ENCODE data around the gene PTN. TPM values are rescaled to one million over a fixed set of nuclear protein-coding genes. Genes with fewer than 3 reads are reported as not detected.

Gene PTN
- total and polyA plus RNA-seq, 10 of the 15 experiments (the other 5 are each of a cell fraction or from before 2014, with no cell fraction given): 0.09 to 1.2 (median 0.13) TPM; not detected in 7

GRCh38 chr7:137363683-137364082, 20.1 kb upstream of the PTN start:
- no peak for ATAC-seq
- H3K9me3 ChIP-seq (replicated peaks; ENCODE audit: control insufficient read depth, insufficient read depth, low read length): no peaks in the 10 kb centered on the region; the same call in 2 of the 3 replicates
- CTCF ChIA-PET: interaction anchor here (0.6 kb wide), 1 partner anchor 607 kb away, joined by 3 read pairs; no protein-coding TSS in a partner anchor
- in situ Hi-C loops (cut with MboI) (no loop called here), intact Hi-C loops (cut with micrococcal nuclease; ENCODE audit: unreplicated experiment) (no loop called here)
- no peak overlapping the region for H2AFZ ChIP-seq (ENCODE audit: control insufficient read depth, low read depth, low read length)
- TF ChIP-seq MAX (IDR thresholded peaks at IDR 0.05; ENCODE audit: low read depth, low read length): no peak
- TF ChIP-seq ASH2L (IDR thresholded peaks at IDR 0.05; ENCODE audit: borderline replicate concordance, low read depth): no peak
- no peak for TF ChIP-seq NR2F1 (conservative IDR thresholded peaks at IDR 0.05)
- TF ChIP-seq HSF1 (IDR thresholded peaks at IDR 0.05; ENCODE audit: low read depth, low read length): no peak
- no peak for TF ChIP-seq RFX5 (IDR thresholded peaks at IDR 0.05; ENCODE audit: low read depth, low read length)
- no peak for TF ChIP-seq ZBTB40 (IDR thresholded peaks at IDR 0.05; ENCODE audit: borderline replicate concordance)
- no peak for TF ChIP-seq ELK1 (IDR thresholded peaks at IDR 0.05; ENCODE audit: low read depth, low read length)
- no peak for TF ChIP-seq GATAD2B (conservative IDR thresholded peaks at IDR 0.05; ENCODE audit: low read depth)
- no peak overlapping the region for H3K4me2 ChIP-seq (ENCODE audit: control insufficient read depth, insufficient read depth)
- no peaks in the 10 kb centered on the region for H3K36me3 ChIP-seq (ENCODE audit: control insufficient read depth in 2 of 2, insufficient read depth in 2 of 2, low read length in 1 of 2)
- WGBS (ENCODE audit: insufficient coverage, insufficient replicate concordance, low lambda C conversion rate, missing lambda C conversion rate): 59% methylated on average over 6 of the region's 6 CpGs
- no peak overlapping the region for H3K4me3 ChIP-seq
- no peak overlapping the region for H3K9ac ChIP-seq (ENCODE audit: control insufficient read depth, insufficient read depth, low read length)
- no peaks in the 10 kb centered on the region for H3K79me2 ChIP-seq (ENCODE audit: control insufficient read depth, insufficient read depth, low read length)
- no peaks in the 10 kb centered on the region for H3K4me1 ChIP-seq (ENCODE audit: control insufficient read depth, insufficient read depth, low read length)
- RAD21 ChIA-PET (ENCODE audit: unreplicated experiment): no interaction called here
- SMC1A ChIA-PET (ENCODE audit: uncharacterized antibody, unreplicated experiment): interaction anchor here (1.1 to 1.5 kb wide), 2 partner anchors 10 to 21 kb away, joined by 3 read pairs; no protein-coding TSS in a partner anchor
- H3K27me3 ChIP-seq (replicated peaks in 1 of 2; ENCODE audit: control insufficient read depth in 2 of 2, insufficient read depth in 2 of 2, low read length in 1 of 2): no peaks in the 10 kb centered on the region
- H3K27ac ChIP-seq (ENCODE audit: control insufficient read depth, insufficient read depth): no peak overlapping the region
- no peak for DNase-seq (ENCODE audit: low read depth, low spot score)
- no TSS peak for BruUV-seq (replicated peaks)
- FAIRE-seq: no peak
- no peaks in the 10 kb centered on the region for H4K20me1 ChIP-seq (ENCODE audit: control insufficient read depth, insufficient read depth)
- POLR2A ChIA-PET: interaction anchor here (0.6 kb wide), 1 partner anchor 1256 kb away, joined by 3 read pairs; no protein-coding TSS in a partner anchor
